C4-2B (cell line): ENCODE data around the gene RAB11FIP2.

ENCODE experiments used
- H3K27ac ChIP-seq: fragments of 450-650 bp; 2 replicates; pipeline ENCODE4 v1.5.1; 2017
- CTCF ChIP-seq: fragments of 450-650 bp; conservative IDR thresholded peaks from 2 replicates; pipeline ENCODE4 v1.5.1; 2017; ENCODE audit warnings: mild to moderate bottlenecking
- ZFX ChIP-seq: fragments of 450-650 bp; IDR thresholded peaks from 2 replicates; pipeline ENCODE4 v1.6.1; 2017

Gene RAB11FIP2

GRCh38 chr10:118058371-118058770 lies 11.6 kb upstream of the RAB11FIP2 start:
- no peak for TF ChIP-seq ZFX
- no peak for TF ChIP-seq CTCF
- H3K27ac ChIP-seq: no peak overlapping the region

- no peak overlapping the region for H3K27ac ChIP-seq
- TF ChIP-seq CTCF (no peak), ZFX (no peak)
Observed at GRCh38 chr10:118057361-118057760, 10.6 kb upstream of the RAB11FIP2 start.

- TF ChIP-seq ZFX: no peak
- TF ChIP-seq CTCF: no peak
- H3K27ac ChIP-seq: no peak overlapping the region
Observed at GRCh38 chr10:118054383-118054782, 7.6 kb upstream of the RAB11FIP2 start.

- TF ChIP-seq CTCF (no peak), ZFX (no peak)
- no peak overlapping the region for H3K27ac ChIP-seq
Observed at GRCh38 chr10:118052816-118053215, 6.1 kb upstream of the RAB11FIP2 start.

- H3K27ac ChIP-seq: no peak overlapping the region
Observed at GRCh38 chr10:118047880-118048279, 1.1 kb upstream of the RAB11FIP2 start.

GRCh38 chr10:118047157-118047719 lies 497 bp upstream of the RAB11FIP2 start:
- peak overlapping the region; percentile 82 for H3K27ac ChIP-seq
- TF ChIP-seq ZFX (no peak), CTCF (no peak)

More at GRCh38 chr10:118047880-118048279, 1.1 kb upstream of the RAB11FIP2 start:
- TF ChIP-seq CTCF: no peak
- no peak for TF ChIP-seq ZFX

GRCh38 chr10:118045837-118046394 lies 825 bp downstream of the RAB11FIP2 start:
- TF ChIP-seq CTCF (no peak), ZFX (no peak)
- H3K27ac ChIP-seq: peak overlapping the region; percentile 82
